Neural crest cell (in vitro differentiated cells): ENCODE results near the gene TMEM42. TPM values are rescaled to one million over a fixed set of nuclear protein-coding genes. Genes with fewer than 3 reads are reported as not detected.

Experiments used
- DNase-seq: peaks from one replicate; pipeline ENCODE4 v3.0.0; 2021; ENCODE audit warnings: low read depth, mixed read lengths, low spot score
- H3K27ac Mint-ChIP-seq: one replicate; pipeline ENCODE4 v1.8.0; 2021; ENCODE audit warnings: mild to moderate bottlenecking, mixed read lengths; ENCODE audit not compliant: unreplicated experiment
- H3K27me3 Mint-ChIP-seq: 2 replicates; pipeline ENCODE4 v1.8.0; 2021; ENCODE audit warnings: low read depth, mild to moderate bottlenecking, mixed read lengths
- H3K36me3 Mint-ChIP-seq: 2 replicates; pipeline ENCODE4 v1.8.0; 2021; ENCODE audit warnings: low read depth, mild to moderate bottlenecking, mixed read lengths
- H3K4me1 Mint-ChIP-seq: 2 replicates; pipeline ENCODE4 v1.8.0; 2021; ENCODE audit warnings: mixed read lengths
- H3K4me3 Mint-ChIP-seq: one replicate; pipeline ENCODE4 v1.8.0; 2021; ENCODE audit warnings: mild to moderate bottlenecking, mixed read lengths
- H3K9me3 Mint-ChIP-seq: 2 replicates; pipeline ENCODE4 v1.8.0; 2021; ENCODE audit warnings: mixed read lengths
- total RNA-seq: library from RNA; stranded (reverse); gene quantifications from 2 replicates; pipeline ENCODE4 v1.2.1, GENCODE V29; 2021
- TF ChIP-seq, protein P1 (sequence below): fragments of 200-600 bp; sonication (generic); conservative IDR thresholded peaks from 2 replicates; pipeline ENCODE4 v1.5.0; 2021; ENCODE audit warnings: antibody characterized with exemption, mild to moderate bottlenecking

The TMEM42 gene
- total RNA-seq, 1 donor from 2014 or later = 9.5 TPM

DNA sequence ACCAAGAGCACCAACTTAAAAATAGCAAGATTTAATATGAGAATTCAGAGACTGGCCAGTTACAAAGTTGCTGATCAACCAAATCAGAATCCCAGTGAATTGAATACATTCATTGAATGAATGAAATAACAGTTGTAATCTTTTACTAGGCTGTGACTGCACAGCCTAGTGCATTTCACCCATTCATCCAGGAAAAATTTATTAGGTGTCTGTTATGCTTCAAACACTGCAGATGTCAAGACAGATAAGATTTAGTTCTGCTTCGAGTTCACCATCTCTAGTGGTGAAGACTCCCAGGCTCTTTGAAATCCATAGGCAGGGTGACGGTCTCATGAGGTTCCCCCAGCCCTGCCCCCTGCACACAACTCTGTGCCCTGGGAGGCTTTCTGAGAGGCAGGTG lies 41.6 kb downstream of the TMEM42 start:
- no peak for DNase-seq
- TF ChIP-seq, protein P1, sequence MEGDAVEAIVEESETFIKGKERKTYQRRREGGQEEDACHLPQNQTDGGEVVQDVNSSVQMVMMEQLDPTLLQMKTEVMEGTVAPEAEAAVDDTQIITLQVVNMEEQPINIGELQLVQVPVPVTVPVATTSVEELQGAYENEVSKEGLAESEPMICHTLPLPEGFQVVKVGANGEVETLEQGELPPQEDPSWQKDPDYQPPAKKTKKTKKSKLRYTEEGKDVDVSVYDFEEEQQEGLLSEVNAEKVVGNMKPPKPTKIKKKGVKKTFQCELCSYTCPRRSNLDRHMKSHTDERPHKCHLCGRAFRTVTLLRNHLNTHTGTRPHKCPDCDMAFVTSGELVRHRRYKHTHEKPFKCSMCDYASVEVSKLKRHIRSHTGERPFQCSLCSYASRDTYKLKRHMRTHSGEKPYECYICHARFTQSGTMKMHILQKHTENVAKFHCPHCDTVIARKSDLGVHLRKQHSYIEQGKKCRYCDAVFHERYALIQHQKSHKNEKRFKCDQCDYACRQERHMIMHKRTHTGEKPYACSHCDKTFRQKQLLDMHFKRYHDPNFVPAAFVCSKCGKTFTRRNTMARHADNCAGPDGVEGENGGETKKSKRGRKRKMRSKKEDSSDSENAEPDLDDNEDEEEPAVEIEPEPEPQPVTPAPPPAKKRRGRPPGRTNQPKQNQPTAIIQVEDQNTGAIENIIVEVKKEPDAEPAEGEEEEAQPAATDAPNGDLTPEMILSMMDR = no peak
- Mint-ChIP-seq H3K36me3 (no peaks in the 10 kb centered on the region), H3K4me3 (no peak overlapping the region), H3K9me3 (no peaks in the 10 kb centered on the region), H3K27me3 (peaks cover 6% of the 10 kb centered on the region), H3K27ac (no peak overlapping the region), H3K4me1 (peaks cover 35% of the 10 kb centered on the region)

DNA sequence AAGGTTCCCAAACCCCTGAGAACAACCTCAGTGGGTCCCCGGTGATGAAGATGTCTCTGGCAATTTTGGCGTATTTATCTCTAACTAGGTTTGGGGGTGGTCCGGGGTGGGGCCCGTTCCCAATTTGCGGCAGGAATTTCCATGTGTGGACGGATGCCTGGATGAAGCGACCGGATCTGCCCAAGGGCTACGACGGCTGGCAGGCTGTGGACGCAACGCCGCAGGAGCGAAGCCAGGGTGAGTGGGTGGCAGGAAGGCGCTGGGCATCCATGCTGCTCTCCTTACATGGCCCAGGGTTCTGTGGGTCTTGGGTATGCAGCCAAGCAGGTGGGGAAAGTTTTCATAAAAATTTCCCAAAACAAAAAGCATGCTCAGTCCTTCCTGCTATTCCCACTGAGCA lies 42.0 kb downstream of the TMEM42 start:
- Mint-ChIP-seq H3K36me3 (no peaks in the 10 kb centered on the region), H3K4me1 (peaks cover 35% of the 10 kb centered on the region), H3K27me3 (peaks cover 6% of the 10 kb centered on the region), H3K9me3 (no peaks in the 10 kb centered on the region), H3K4me3 (no peak overlapping the region), H3K27ac (no peak overlapping the region)
- TF ChIP-seq, protein P1 = no peak
- DNase-seq = no peak

DNA sequence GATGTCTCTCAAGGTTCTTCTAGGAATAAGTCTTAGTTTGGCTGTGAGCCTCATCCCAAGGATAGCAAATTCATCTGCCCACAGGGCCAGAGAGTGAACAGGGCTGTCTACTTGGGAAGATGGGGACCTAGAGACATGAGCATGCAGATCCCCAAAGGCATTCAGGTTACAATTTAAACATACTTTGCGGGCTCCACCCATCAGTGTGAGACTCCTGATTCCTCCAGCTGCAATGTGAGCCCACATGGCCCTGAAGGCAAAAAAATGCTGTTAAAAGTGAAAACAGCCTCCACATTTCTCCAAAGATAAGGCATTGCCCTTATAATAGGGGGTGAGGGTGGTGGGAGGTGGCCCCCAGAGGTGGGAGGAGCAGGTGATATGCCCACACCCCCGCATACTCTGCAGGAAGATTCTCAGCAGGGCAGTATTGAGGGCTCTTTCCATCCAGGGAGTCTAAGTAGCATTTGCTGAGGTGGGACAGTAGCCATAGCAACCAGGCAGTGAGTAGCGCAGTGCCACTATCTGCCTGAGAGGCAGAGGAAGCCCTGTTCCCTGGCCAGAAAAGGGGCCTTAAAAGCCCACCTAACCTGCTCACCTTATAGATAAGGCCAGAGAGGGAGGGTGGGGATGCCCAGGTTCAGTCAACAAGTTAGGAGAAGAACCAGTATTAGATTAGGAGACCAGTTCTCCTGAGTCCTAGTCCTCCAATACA lies 43.9 kb downstream of the TMEM42 start:
- no peaks in the 10 kb centered on the region for H3K36me3 Mint-ChIP-seq
- H3K4me3 Mint-ChIP-seq = no peak overlapping the region
- H3K27ac Mint-ChIP-seq = no peak overlapping the region
- TF ChIP-seq, protein P1 = no peak
- no peaks in the 10 kb centered on the region for H3K9me3 Mint-ChIP-seq
- DNase-seq = no peak
- H3K27me3 Mint-ChIP-seq = peaks cover 6% of the 10 kb centered on the region
- H3K4me1 Mint-ChIP-seq = peaks cover 22% of the 10 kb centered on the region

DNA sequence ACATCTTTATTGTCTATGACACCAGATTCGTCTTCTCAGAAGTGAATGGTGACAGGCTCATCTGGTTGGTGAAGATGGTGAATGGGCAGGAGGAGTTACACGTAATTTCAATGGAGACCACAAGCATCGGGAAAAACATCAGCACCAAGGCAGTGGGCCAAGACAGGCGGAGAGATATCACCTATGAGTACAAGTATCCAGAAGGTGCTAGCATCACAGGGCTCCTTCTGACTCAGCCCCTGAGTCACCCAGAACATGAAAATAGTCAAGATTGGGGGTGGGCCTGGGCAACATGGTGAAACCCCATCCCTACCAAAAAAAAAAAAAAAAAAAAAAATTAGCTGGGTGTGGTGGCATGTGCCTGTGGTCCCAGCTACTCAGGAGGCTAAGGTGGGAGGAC lies 45.3 kb downstream of the TMEM42 start:
- no peaks in the 10 kb centered on the region for H3K36me3 Mint-ChIP-seq
- H3K27ac Mint-ChIP-seq = no peak overlapping the region
- peaks cover 19% of the 10 kb centered on the region for H3K4me1 Mint-ChIP-seq
- TF ChIP-seq, protein P1 = no peak
- no peak for DNase-seq
- peaks cover 6% of the 10 kb centered on the region for H3K27me3 Mint-ChIP-seq
- peaks cover 5% of the 10 kb centered on the region for H3K9me3 Mint-ChIP-seq
- H3K4me3 Mint-ChIP-seq = no peak overlapping the region

DNA sequence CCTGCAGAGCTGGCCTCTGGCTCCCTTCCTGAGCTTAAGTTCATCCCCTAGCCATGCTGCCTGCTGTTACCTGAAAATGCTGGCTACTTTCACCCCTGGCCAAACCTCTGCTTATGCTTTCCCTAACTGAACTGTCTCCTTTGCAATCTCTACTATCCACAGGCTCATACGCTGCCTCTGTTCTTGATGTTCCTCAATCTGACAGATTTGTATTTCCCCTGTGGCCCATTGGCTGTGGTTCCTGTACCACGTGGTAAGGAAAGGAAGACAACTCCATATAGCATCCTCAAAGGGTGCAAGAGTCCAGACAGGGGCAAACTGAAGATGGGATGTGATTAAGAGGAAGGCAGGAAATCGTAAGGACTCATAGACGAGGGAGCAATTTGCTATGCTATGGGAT lies 45.9 kb downstream of the TMEM42 start:
- no peaks in the 10 kb centered on the region for H3K36me3 Mint-ChIP-seq
- H3K4me1 Mint-ChIP-seq = peaks cover 17% of the 10 kb centered on the region
- no peak overlapping the region for H3K27ac Mint-ChIP-seq
- H3K27me3 Mint-ChIP-seq = peaks cover 6% of the 10 kb centered on the region
- no peak for DNase-seq
- TF ChIP-seq, protein P1 = no peak
- peaks cover 5% of the 10 kb centered on the region for H3K9me3 Mint-ChIP-seq
- no peak overlapping the region for H3K4me3 Mint-ChIP-seq
